Left forelimb (tissue), 1 donor: ENCODE data around the gene SALL4.

Experiments
- DNase-seq: peaks from one replicate; pipeline ENCODE4 v3.0.0-alpha.2; 2018; ENCODE audit warnings: low spot score

SALL4 gene

GRCh38 chr20:51735728-51736600 lies 66.4 kb downstream of the SALL4 start:
- DNase-seq, result no peak

- DNase-seq, result no peak
Measured at GRCh38 chr20:51734876-51735720, 67.2 kb downstream of the SALL4 start.

GRCh38 chr20:51733070-51733469 lies 69.3 kb downstream of the SALL4 start:
- no peak for DNase-seq
